GM06990 (cell line): Measurements from ENCODE around the gene RNLS.

ENCODE experiments used
- DNase-seq: peaks from one replicate; pipeline ENCODE4 v3.0.0-alpha.2; 2011; ENCODE audit not compliant: insufficient read length; ENCODE audit errors: extremely low read depth
- H3K27me3 ChIP-seq: replicated peaks from 2 replicates; pipeline ENCODE4 v1.6.0; 2011; ENCODE audit warnings: low read length; ENCODE audit not compliant: control insufficient read depth, insufficient read depth
- H3K36me3 ChIP-seq: 2 replicates; pipeline ENCODE4 v1.5.1; 2011; ENCODE audit warnings: low read length; ENCODE audit not compliant: control insufficient read depth, insufficient read depth
- H3K4me3 ChIP-seq: replicated peaks from 2 replicates; pipeline ENCODE4 v1.5.1; 2011; ENCODE audit warnings: low read depth, mild to moderate bottlenecking, control low read depth, low read length
- TF ChIP-seq, protein P1 (sequence below): IDR thresholded peaks from 2 replicates; pipeline ENCODE4 v1.5.1; 2011; ENCODE audit warnings: low read length, control low read depth, mild to moderate bottlenecking, inconsistent platforms; ENCODE audit not compliant: insufficient read depth, poor library complexity, severe bottlenecking

Gene RNLS

DNA sequence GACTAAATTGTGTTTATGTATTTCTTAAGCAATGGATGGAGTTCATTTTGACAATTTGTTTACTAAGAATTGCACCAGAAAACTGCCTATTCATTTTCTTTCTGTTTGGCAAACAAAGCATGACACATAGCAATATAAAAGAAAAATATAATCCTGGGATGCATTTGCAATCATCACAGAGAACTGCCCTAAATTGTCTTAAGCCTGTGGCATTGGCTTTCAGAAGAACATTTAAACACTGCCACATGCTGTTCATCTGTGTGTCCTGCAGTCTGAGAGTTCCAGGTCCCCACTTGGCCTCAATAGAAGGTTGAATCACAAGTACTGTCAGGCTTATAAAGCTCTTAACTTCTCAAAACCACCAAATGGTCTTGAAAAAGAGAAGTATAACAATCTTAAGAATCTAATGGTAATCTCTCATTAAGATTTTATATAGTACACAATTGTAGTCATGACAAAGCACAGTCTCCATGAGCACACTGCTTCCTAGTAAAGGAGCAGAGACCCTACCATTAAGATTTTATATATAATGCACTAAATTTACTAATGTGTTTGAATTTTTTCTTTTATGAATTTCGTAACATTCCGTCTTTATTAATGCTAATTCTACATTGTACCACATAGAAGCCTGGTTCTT is 29.9 kb downstream of the RNLS start:
- TF ChIP-seq, protein P1, sequence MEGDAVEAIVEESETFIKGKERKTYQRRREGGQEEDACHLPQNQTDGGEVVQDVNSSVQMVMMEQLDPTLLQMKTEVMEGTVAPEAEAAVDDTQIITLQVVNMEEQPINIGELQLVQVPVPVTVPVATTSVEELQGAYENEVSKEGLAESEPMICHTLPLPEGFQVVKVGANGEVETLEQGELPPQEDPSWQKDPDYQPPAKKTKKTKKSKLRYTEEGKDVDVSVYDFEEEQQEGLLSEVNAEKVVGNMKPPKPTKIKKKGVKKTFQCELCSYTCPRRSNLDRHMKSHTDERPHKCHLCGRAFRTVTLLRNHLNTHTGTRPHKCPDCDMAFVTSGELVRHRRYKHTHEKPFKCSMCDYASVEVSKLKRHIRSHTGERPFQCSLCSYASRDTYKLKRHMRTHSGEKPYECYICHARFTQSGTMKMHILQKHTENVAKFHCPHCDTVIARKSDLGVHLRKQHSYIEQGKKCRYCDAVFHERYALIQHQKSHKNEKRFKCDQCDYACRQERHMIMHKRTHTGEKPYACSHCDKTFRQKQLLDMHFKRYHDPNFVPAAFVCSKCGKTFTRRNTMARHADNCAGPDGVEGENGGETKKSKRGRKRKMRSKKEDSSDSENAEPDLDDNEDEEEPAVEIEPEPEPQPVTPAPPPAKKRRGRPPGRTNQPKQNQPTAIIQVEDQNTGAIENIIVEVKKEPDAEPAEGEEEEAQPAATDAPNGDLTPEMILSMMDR = peak; percentile 77
- peak; percentile 29 for DNase-seq
- Histone ChIP-seq H3K36me3 (no peaks in the 10 kb centered on the region), H3K27me3 (no peaks in the 10 kb centered on the region), H3K4me3 (no peak overlapping the region)

DNA sequence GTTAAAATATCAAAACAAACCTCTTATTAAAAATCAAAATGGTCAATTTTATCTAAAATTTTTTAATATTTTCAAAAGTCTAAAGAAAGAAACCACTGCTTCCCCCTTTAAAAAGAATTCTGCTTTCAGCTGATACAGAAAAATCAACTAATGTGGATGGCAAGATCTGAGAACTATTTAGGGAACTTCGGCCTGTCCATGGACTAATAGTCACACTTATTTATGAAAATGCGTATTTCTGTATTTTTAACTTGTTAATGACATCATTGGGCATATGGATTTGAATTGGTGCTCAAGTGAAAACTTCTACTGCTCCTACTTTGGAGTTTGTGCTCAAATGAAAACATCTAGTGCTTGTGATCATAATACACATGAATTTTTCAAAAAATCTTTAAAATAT is 31.9 kb downstream of the RNLS start:
- no peak for DNase-seq
- Histone ChIP-seq H3K4me3 (no peak overlapping the region), H3K27me3 (no peaks in the 10 kb centered on the region), H3K36me3 (no peaks in the 10 kb centered on the region)
- TF ChIP-seq, protein P1 = no peak

DNA sequence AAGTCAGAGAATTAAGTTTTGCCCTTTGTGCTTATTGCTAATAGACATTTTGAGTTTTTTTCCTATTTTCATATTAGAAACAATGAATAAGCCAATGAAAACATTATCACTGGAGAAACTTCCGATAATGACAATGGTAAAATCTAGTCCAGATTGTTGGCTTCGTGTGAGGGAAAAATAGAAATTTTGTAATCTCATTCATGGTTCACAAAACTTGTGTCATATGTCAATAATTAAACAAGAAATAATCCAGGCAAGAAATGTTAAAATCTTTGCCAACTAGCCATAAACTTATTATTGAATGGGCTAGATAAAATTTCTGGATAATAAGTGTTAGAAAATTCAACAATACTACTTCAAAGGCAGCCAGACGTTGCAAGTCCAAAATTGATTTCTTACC is 36.6 kb downstream of the RNLS start:
- TF ChIP-seq, protein P1 = no peak
- no peaks in the 10 kb centered on the region for H3K27me3 ChIP-seq
- H3K4me3 ChIP-seq = no peak overlapping the region
- DNase-seq = no peak
- no peaks in the 10 kb centered on the region for H3K36me3 ChIP-seq

DNA sequence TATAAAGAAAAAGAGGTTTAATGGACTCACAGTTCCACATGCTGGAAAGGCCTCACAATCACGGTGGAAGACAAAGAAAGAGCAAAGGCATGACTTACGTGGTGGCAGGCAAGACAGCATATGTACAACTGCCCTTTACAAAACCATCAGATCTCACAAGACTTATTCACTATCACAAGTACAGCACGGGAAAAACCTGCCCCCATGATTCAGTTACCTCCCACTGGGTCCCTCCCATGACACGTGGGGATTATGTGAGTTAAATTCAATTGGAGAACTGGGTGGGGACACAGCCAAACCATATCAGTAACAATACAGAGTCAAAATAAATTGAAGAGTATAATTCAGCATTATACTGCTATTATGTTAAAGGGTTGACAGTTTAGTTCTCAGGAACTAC is 37.8 kb downstream of the RNLS start:
- TF ChIP-seq, protein P1 = no peak
- DNase-seq = no peak
- no peaks in the 10 kb centered on the region for H3K36me3 ChIP-seq

DNA sequence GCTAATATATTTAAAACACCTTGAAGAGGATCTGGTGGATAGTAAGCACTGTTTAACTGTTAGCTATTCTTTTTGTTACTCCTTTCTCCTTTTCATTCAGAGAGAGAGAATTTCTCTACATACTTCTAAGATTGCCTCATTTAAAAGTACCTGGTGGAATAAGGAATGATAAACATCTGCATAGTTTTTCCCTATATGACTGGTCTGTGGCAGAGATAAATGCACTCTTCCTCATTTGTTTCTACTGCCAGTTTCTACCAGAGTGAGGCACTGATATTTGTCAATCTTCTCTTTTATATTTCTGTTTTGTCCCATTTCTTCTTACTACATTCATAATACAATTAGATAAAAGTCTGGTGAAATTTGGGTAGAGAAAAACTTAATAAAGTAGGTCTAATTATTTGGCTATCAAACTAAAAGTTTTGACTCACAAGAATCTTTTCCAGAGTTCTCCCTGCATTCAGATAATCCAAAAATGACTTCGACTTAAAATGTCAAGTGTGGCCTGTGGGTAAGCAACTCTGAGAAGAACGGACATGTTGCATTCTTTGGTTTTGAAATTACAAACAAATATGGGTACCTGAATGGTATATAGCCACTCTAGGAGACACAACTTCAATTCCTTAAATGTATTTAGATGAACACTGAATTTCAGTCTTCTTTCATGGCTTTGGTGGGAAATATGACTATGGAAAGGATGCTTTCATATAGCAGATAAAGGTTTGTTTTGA is 38.8 kb downstream of the RNLS start:
- H3K27me3 ChIP-seq = no peaks in the 10 kb centered on the region
- H3K36me3 ChIP-seq = no peaks in the 10 kb centered on the region
- TF ChIP-seq, protein P1 = no peak
- no peak overlapping the region for H3K4me3 ChIP-seq
- peak; percentile 18 for DNase-seq

More for the DNA sequence above, 37.8 kb downstream of the RNLS start:
- Histone ChIP-seq H3K27me3 (no peaks in the 10 kb centered on the region), H3K4me3 (no peak overlapping the region)
